Stomach (tissue), 4 donors: ENCODE data around the gene INSIG1.

Source experiments
- EP300 ChIP-seq: sonication (generic); formaldehyde crosslinking; IDR thresholded peaks from one replicate; pipeline ENCODE4 v1.6.1; 2017; ENCODE audit warnings: antibody characterized with exemption
- POLR2A ChIP-seq, 4 donors: fragments of 450-650 bp; IDR thresholded peaks; one replicate each; pipeline ENCODE4 v1.6.1; 2016; ENCODE audit warnings: antibody characterized with exemption in 4 of 4, control low read depth in 2 of 4, mild to moderate bottlenecking in 1 of 4, moderate library complexity in 1 of 4
- POLR2AphosphoS5 ChIP-seq, 3 donors: sonication (generic); formaldehyde crosslinking; IDR thresholded peaks; one replicate each; pipeline ENCODE4 v1.6.1; 2016; ENCODE audit warnings: antibody characterized with exemption in 3 of 3
- TF ChIP-seq, protein P1 (sequence below), 7 experiments: fragments of 450-650 bp in 4 of 7; fragments of 200-600 bp in 3 of 7; sonication (generic) in 3 of 7; IDR thresholded peaks; one replicate each; pipeline ENCODE4 v1.5.1; 2016 to 2019; ENCODE audit warnings: antibody characterized with exemption in 7 of 7, control low read depth in 2 of 7, mild to moderate bottlenecking in 1 of 7

DNA sequence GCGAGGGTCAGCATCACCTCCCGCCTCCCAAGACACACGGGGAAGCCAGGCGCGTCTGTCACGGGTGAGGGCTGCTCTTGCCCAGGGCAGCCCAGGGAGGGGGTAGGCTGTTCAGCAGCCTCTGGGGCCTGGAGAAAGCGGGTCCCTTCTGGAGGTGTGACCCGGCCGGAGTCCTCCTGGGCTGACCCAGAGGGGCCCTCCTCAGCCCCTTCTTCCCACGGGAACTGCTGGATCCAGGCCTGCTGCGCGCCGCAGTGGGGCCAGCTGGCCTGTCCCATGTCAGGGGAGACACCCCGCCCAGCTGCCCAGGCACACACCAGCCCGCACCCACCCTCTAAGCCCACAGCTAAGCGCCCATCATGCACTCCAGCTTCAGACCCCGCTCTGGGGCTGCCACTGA lies 41.8 kb downstream of the INSIG1 start:
- TF ChIP-seq, protein P1, sequence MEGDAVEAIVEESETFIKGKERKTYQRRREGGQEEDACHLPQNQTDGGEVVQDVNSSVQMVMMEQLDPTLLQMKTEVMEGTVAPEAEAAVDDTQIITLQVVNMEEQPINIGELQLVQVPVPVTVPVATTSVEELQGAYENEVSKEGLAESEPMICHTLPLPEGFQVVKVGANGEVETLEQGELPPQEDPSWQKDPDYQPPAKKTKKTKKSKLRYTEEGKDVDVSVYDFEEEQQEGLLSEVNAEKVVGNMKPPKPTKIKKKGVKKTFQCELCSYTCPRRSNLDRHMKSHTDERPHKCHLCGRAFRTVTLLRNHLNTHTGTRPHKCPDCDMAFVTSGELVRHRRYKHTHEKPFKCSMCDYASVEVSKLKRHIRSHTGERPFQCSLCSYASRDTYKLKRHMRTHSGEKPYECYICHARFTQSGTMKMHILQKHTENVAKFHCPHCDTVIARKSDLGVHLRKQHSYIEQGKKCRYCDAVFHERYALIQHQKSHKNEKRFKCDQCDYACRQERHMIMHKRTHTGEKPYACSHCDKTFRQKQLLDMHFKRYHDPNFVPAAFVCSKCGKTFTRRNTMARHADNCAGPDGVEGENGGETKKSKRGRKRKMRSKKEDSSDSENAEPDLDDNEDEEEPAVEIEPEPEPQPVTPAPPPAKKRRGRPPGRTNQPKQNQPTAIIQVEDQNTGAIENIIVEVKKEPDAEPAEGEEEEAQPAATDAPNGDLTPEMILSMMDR (IDR thresholded peaks at IDR 0.05), result no peak
- TF ChIP-seq EP300, result no peak
- TF ChIP-seq POLR2A (IDR thresholded peaks at IDR 0.05), result no peak
- TF ChIP-seq POLR2AphosphoS5 (IDR thresholded peaks at IDR 0.05), result no peak
